Nephron (organoid): ENCODE measurements around the gene PCDH1.

Source experiments
- H3K27ac Mint-ChIP-seq, 3 experiments: 2 replicates each; pipeline ENCODE4 v1.8.0; 2020; ENCODE audit warnings: mixed read lengths in 3 of 3, mild to moderate bottlenecking in 2 of 3, moderate library complexity in 1 of 3
- H3K27me3 Mint-ChIP-seq: 2 replicates; pipeline ENCODE4 v1.8.0; 2021; ENCODE audit warnings: low read depth, mild to moderate bottlenecking, moderate library complexity, mixed read lengths
- H3K36me3 Mint-ChIP-seq: 2 replicates; pipeline ENCODE4 v1.8.0; 2020; ENCODE audit warnings: low read depth, mixed read lengths
- H3K4me1 Mint-ChIP-seq: 2 replicates; pipeline ENCODE4 v1.8.0; 2020; ENCODE audit warnings: mixed read lengths
- H3K4me3 Mint-ChIP-seq, 3 experiments: 2 replicates each; pipeline ENCODE4 v1.8.0; 2020; ENCODE audit warnings: mild to moderate bottlenecking in 3 of 3, mixed read lengths in 3 of 3, moderate library complexity in 2 of 3
- H3K9me3 Mint-ChIP-seq: 2 replicates; pipeline ENCODE4 v1.8.0; 2020; ENCODE audit warnings: mixed read lengths
- CTCF ChIP-seq, 3 experiments: fragments of 200-600 bp; sonication (generic); IDR thresholded peaks; one replicate each; pipeline ENCODE4 v1.5.0; 2021; ENCODE audit warnings: antibody characterized with exemption in 3 of 3; ENCODE audit not compliant: unreplicated experiment in 3 of 3

PCDH1 gene

GRCh38 chr5:141881886-141882285 lies 3.7 kb upstream of the PCDH1 start:
- Mint-ChIP-seq H3K4me3 (no peak overlapping the region), H3K27ac (no peak overlapping the region), H3K4me1 (peaks cover 20% of the 10 kb centered on the region), H3K9me3 (no peaks in the 10 kb centered on the region), H3K27me3 (peaks cover 93% of the 10 kb centered on the region), H3K36me3 (no peaks in the 10 kb centered on the region)
- no peak for TF ChIP-seq CTCF (IDR thresholded peaks at IDR 0.05; ENCODE audit: unreplicated experiment in 3 of 3)

DNA sequence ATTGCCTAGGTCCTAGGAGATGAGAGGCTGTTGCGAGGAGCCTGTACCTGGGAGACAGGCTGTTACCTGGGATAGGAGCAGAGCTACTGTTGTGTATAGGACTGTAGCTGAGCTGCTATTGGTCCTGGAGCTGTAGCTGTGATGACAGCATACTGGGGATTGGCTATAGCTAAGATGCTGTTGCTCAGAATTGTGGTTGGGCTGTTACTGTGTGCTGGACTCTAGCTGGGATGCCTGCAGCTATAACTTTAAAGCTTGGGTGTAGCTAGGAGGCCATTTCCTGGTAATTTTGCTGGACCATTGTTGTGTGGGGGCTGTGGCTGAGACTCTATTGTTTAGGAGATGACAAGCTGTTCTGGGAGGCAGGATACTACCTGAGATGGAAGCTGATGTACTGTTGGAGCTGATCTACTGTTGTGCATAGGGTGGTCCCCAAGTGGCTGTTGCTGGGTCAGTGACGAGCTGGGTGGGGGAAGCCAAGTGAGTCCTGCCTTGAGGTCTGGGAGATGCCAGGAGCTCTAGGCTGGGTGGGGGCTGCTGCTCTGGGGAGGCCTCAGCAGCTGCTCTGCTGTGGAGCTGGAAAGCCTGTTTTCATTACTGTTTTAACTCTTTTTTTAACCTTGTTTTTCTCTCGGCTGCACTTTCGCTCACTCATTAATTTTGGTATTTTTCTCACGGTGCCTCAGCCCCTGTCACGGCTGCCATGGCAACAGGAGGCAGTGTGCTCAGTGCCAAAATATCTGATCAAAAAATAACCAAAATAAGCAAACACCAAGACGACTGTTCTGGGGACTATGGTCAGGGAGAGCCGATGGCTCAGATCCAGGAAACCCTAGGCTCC lies 3.0 kb upstream of the PCDH1 start:
- Mint-ChIP-seq H3K9me3 (no peaks in the 10 kb centered on the region), H3K36me3 (no peaks in the 10 kb centered on the region), H3K4me1 (peaks cover 20% of the 10 kb centered on the region), H3K4me3 (peak overlapping the region in 2 of 3 experiments; percentile 11 to 34), H3K27ac (no peak overlapping the region), H3K27me3 (peaks cover 94% of the 10 kb centered on the region)
- TF ChIP-seq CTCF (IDR thresholded peaks at IDR 0.05; ENCODE audit: unreplicated experiment in 3 of 3), result no peak

DNA sequence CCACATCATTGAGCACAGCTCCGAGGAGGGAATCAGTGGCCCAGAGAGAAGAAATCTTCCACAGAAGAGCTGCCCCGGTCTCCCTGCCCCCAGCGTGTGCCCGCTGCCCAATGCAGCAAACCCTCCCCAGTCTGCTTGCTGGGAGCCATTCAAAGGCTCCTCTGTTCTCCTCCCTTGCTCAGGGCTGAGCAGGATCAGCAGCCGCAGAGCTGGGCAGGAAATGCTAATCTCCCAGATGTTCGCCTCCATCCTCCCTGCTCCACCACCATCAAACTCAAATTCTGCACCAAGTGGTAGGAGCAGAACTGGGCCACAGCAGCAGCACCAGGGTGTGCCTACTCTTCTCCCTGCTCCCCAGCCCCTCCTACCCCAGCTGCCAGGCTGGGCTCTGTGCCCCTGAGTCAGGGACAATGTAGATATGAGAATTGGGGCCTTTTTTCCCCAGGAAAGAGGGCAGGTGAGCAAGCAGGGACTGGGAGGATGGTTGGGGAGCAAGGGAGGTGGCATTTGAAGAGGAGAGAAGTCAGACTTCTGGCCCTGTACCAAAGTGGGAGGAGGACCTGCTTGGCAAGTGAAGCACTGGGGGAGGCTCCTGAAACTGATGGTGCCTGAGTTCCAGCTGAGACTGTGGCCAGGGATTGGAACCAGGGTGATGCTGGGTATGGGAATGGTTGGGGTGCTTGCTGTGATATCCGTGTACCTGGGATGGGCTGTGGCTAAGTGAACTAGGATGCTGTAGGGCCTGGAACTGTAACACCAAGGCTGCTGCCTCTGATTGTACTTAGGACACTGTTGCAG lies 1.9 kb upstream of the PCDH1 start:
- Mint-ChIP-seq H3K4me3 (peak overlapping the region; percentile 11 to 87 (median 78)), H3K27ac (no peak overlapping the region), H3K4me1 (peaks cover 20% of the 10 kb centered on the region), H3K27me3 (peaks cover 93% of the 10 kb centered on the region), H3K36me3 (no peaks in the 10 kb centered on the region), H3K9me3 (no peaks in the 10 kb centered on the region)
- no peak for TF ChIP-seq CTCF (IDR thresholded peaks at IDR 0.05; ENCODE audit: unreplicated experiment in 3 of 3)

GRCh38 chr5:141879426-141879759 lies 1.2 kb upstream of the PCDH1 start:
- H3K4me1 Mint-ChIP-seq, result peaks cover 20% of the 10 kb centered on the region
- H3K36me3 Mint-ChIP-seq, result no peaks in the 10 kb centered on the region
- TF ChIP-seq CTCF (IDR thresholded peaks at IDR 0.05; ENCODE audit: unreplicated experiment in 3 of 3), result peak; percentile 39 to 44 (median 43)
- peak overlapping the region; percentile 78 to 88 (median 87) for H3K4me3 Mint-ChIP-seq
- peaks cover 93% of the 10 kb centered on the region for H3K27me3 Mint-ChIP-seq
- H3K27ac Mint-ChIP-seq, result peak overlapping the region in 1 of 3 experiments; percentile 9
- no peaks in the 10 kb centered on the region for H3K9me3 Mint-ChIP-seq

- Mint-ChIP-seq H3K36me3 (no peaks in the 10 kb centered on the region), H3K4me3 (peak overlapping the region; percentile 78 to 88 (median 87)), H3K9me3 (no peaks in the 10 kb centered on the region), H3K4me1 (peaks cover 20% of the 10 kb centered on the region), H3K27ac (peak overlapping the region in 2 of 3 experiments; percentile 3 to 9), H3K27me3 (peaks cover 93% of the 10 kb centered on the region)
- TF ChIP-seq CTCF (IDR thresholded peaks at IDR 0.05; ENCODE audit: unreplicated experiment in 3 of 3), result peak; percentile 95 to 99 (median 99)
Observed at GRCh38 chr5:141878711-141879425, 658 bp upstream of the PCDH1 start.
